K562 (cell line): Measurements from ENCODE around the gene GHRL. TPM values are rescaled to one million over a fixed set of nuclear protein-coding genes. Genes with fewer than 3 reads are reported as not detected.
A peak's percentile ranks its signal among the peaks of the same experiment; 100 is the strongest.

ENCODE experiments used
- ATF1 ChIP-seq, 2 experiments: fragments of 450-650 bp in 1 of 2; IDR thresholded peaks; 2 replicates each; pipeline ENCODE4 v1.6.1; 2016; ENCODE audit warnings: missing compliant biosample characterization in 1 of 2, missing genetic modification characterization in 1 of 2
- FOXA1 ChIP-seq: fragments of 450-650 bp; IDR thresholded peaks from 2 replicates; pipeline ENCODE4 v1.6.1; 2016; ENCODE audit warnings: mild to moderate bottlenecking, borderline replicate concordance
- GTF2E2 ChIP-seq: fragments of 200-800 bp; sonication (Bioruptor generic); IDR thresholded peaks from 2 replicates; pipeline ENCODE4 v1.6.1; 2016; ENCODE audit warnings: missing genetic modification characterization, missing compliant biosample characterization
- HDAC3 ChIP-seq: fragments of 450-650 bp; IDR thresholded peaks from 2 replicates; pipeline ENCODE4 v1.6.1; 2018; ENCODE audit warnings: borderline replicate concordance, mild to moderate bottlenecking, moderate library complexity; ENCODE audit not compliant: partially characterized antibody
- NR4A1 ChIP-seq, 2 experiments: fragments of 250-450 bp in 1 of 2; fragments of 450-650 bp in 1 of 2; sonication (Bioruptor Pico) in 1 of 2; IDR thresholded peaks; 2 replicates each; pipeline versions ENCODE4 v1.4.0 to v1.6.1; 2016 to 2020; ENCODE audit warnings: mild to moderate bottlenecking in 2 of 2, missing compliant biosample characterization in 1 of 2, missing genetic modification characterization in 1 of 2, moderate library complexity in 1 of 2
- ZNF197 ChIP-seq: fragments of 200-800 bp; sonication (Bioruptor generic); IDR thresholded peaks from 2 replicates; pipeline ENCODE4 v1.6.1; 2016; ENCODE audit warnings: low read depth, missing genetic modification characterization, missing compliant biosample characterization
- polyA plus RNA-seq, 8 experiments: library from polyadenylated mRNA; depleted of rRNA in 4 of 8; stranded (reverse) in 5 of 8; unstranded in 3 of 8; fragments of >200 nt; fragmentation: Nextera tagmentation in 2 of 8; fragmentation: Illumina TruSeq in 1 of 8; extraction: Ambion mirVana in 2 of 8; extraction: Trizol in 1 of 8; gene quantifications; 2 replicates each; pipeline versions ENCODE4 v1.2.1 to v1.2.3, GENCODE V29; 2011 to 2014; ENCODE audit warnings: inconsistent platforms in 1 of 8, missing spikeins in 1 of 8
- total RNA-seq, 7 experiments: library from RNA; depleted of rRNA in 6 of 7; stranded (reverse); fragments of >200 nt in 6 of 7; fragmentation: Illumina TruSeq in 2 of 7; extraction: Trizol in 2 of 7; gene quantifications; 2 replicates each; pipeline versions ENCODE4 v1.2.1 to v1.2.3, GENCODE V29; 2011 to 2021; ENCODE audit warnings: low replicate concordance in 1 of 7
- TF ChIP-seq, protein P1 (sequence below), 2 experiments: fragments of 450-650 bp; formaldehyde crosslinking in 1 of 2; IDR thresholded peaks; 2 replicates each; pipeline versions ENCODE4 v1.4.0 to v1.6.1; 2014 to 2020; ENCODE audit warnings: mild to moderate bottlenecking in 2 of 2, borderline replicate concordance in 1 of 2, low read depth in 1 of 2
- TF ChIP-seq, protein P2 (sequence below): fragments of 450-650 bp; IDR thresholded peaks from 2 replicates; pipeline ENCODE4 v1.6.1; 2016; ENCODE audit warnings: borderline replicate concordance
- TF ChIP-seq, protein P3 (sequence below): fragments of 250-450 bp; sonication (Bioruptor Pico); IDR thresholded peaks from 2 replicates; pipeline ENCODE4 v1.5.0; 2021; ENCODE audit warnings: mild to moderate bottlenecking, moderate library complexity

The GHRL gene
- total and polyA plus RNA-seq, 9 of the 15 experiments (the other 6 are each of a cell fraction or from before 2014, with no cell fraction given): 0.08 to 0.29 (median 0.15) TPM; not detected in 5

DNA sequence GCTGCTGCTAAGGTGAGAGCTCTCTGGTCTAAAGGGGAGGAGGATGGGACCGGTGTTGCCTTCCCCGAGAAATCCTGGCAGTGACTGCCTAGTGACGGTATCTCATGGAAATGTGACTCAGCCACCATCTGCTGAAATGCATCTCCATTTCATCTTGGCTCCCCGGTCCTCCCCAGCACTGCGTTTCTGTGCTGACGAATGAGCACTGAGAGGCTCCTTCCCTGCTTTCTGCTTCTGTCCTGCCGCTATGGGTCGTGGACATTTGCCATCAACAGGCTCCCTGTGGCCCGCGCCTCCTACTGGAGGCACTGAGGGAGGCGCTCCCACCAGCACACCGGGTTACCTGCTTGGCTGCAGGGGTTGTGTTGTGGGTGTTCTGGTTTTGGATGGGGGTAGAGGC, 41.7 kb upstream of the GHRL start (continued):
- TF ChIP-seq, protein P1, sequence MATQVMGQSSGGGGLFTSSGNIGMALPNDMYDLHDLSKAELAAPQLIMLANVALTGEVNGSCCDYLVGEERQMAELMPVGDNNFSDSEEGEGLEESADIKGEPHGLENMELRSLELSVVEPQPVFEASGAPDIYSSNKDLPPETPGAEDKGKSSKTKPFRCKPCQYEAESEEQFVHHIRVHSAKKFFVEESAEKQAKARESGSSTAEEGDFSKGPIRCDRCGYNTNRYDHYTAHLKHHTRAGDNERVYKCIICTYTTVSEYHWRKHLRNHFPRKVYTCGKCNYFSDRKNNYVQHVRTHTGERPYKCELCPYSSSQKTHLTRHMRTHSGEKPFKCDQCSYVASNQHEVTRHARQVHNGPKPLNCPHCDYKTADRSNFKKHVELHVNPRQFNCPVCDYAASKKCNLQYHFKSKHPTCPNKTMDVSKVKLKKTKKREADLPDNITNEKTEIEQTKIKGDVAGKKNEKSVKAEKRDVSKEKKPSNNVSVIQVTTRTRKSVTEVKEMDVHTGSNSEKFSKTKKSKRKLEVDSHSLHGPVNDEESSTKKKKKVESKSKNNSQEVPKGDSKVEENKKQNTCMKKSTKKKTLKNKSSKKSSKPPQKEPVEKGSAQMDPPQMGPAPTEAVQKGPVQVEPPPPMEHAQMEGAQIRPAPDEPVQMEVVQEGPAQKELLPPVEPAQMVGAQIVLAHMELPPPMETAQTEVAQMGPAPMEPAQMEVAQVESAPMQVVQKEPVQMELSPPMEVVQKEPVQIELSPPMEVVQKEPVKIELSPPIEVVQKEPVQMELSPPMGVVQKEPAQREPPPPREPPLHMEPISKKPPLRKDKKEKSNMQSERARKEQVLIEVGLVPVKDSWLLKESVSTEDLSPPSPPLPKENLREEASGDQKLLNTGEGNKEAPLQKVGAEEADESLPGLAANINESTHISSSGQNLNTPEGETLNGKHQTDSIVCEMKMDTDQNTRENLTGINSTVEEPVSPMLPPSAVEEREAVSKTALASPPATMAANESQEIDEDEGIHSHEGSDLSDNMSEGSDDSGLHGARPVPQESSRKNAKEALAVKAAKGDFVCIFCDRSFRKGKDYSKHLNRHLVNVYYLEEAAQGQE (IDR thresholded peaks at IDR 0.05; ENCODE audit: borderline replicate concordance): peak; percentile 18; the same call in 1 of the 2 replicates
- TF ChIP-seq, protein P1 (CRISPR knock-in tag; IDR thresholded peaks at IDR 0.05; ENCODE audit: low read depth): no peak
- TF ChIP-seq, protein P2, sequence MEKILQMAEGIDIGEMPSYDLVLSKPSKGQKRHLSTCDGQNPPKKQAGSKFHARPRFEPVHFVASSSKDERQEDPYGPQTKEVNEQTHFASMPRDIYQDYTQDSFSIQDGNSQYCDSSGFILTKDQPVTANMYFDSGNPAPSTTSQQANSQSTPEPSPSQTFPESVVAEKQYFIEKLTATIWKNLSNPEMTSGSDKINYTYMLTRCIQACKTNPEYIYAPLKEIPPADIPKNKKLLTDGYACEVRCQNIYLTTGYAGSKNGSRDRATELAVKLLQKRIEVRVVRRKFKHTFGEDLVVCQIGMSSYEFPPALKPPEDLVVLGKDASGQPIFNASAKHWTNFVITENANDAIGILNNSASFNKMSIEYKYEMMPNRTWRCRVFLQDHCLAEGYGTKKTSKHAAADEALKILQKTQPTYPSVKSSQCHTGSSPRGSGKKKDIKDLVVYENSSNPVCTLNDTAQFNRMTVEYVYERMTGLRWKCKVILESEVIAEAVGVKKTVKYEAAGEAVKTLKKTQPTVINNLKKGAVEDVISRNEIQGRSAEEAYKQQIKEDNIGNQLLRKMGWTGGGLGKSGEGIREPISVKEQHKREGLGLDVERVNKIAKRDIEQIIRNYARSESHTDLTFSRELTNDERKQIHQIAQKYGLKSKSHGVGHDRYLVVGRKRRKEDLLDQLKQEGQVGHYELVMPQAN: no peak
- TF ChIP-seq FOXA1 (no peak), HDAC3 (no peak), NR4A1 (CRISPR knock-in tag; IDR thresholded peaks at IDR 0.05) (no peak), NR4A1 (tag; IDR thresholded peaks at IDR 0.05) (no peak), ATF1 (CRISPR knock-in tag; IDR thresholded peaks at IDR 0.05) (no peak), ATF1 (tag; IDR thresholded peaks at IDR 0.05) (no peak), ZNF197 (no peak), GTF2E2 (tag) (no peak)
- TF ChIP-seq, protein P3, sequence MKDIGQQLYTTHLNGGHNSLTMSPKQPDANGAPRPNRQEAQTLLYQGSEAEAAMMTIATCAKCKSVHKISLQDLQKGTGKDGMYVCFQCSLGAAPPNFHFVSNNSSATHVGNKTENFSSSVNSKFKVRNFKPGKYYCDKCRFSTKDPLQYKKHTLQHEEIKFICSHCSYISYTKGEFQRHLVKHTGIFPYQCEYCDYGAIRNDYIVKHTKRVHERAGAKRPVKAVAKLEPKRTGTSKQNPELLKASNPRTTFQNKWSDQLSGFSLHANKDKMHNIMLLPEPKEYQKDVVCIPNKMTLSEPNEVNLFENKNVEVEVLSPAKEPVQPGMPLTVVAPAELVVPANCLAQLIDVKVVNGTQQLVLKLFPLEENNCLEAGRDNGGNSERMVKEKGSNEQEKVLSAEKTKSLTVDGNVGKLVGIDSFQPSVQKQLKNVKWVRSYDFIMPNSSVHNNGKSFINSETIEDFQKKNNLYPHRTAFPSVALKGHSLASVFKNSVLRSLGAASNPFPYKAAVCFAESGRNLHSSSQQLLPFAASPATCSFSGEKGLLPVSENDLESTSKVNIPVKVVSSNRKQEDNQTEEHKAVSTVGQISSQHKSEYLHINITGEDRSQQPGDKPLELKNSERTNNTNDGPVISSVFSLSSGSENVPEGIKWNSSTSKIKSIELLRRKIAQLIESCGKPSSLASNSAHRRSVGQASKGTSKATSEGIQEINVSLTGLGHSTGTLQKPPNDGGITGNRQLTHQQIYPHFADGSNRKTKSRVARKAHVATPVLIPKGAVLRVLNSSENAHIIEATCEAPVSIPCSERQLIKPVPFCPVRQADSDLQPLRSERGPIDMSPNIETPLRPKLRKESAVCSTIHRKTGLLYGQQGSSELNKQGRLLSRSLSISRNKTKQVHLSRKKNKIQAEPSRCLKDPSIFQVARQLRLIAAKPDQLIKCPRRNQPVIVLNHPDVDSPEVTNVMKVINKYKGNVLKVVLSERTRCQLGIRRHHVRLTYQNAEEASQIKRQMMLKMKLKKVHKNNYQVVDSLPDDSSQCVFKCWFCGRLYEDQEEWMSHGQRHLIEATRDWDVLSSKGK (CRISPR knock-in tag): no peak
